GM04503 (cell line): ENCODE results near the gene NBPF1.
"Not testable (repeated sequence)": the region's sequence is repeated elsewhere in the genome, so short reads cannot be mapped to it uniquely, and the experiment has no call there.

Experiments
- DNase-seq: peaks from one replicate; pipeline ENCODE4 v3.0.0-alpha.2; 2012; ENCODE audit warnings: low read depth

Gene NBPF1

GRCh38 chr1:16621681-16622315 lies 8.4 kb upstream of the NBPF1 start:
- DNase-seq, result not testable (repeated sequence)

- DNase-seq, result no peak
These were observed 7.9 kb upstream of the NBPF1 start for GRCh38 chr1:16621300-16621658.

- not testable (repeated sequence) for DNase-seq
These were observed 6.6 kb upstream of the NBPF1 start for GRCh38 chr1:16619803-16620501.

GRCh38 chr1:16618719-16619118 lies 5.4 kb upstream of the NBPF1 start:
- DNase-seq, result no peak

GRCh38 chr1:16617778-16618580 lies 4.6 kb upstream of the NBPF1 start:
- no peak for DNase-seq

GRCh38 chr1:16617114-16617631 lies 3.8 kb upstream of the NBPF1 start:
- DNase-seq, result no peak

- DNase-seq, result no peak
These were observed 2.2 kb upstream of the NBPF1 start for GRCh38 chr1:16615253-16616252.

GRCh38 chr1:16614361-16615252 lies 1.2 kb upstream of the NBPF1 start:
- DNase-seq, result no peak

GRCh38 chr1:16612332-16613172 lies 812 bp downstream of the NBPF1 start:
- DNase-seq, result peak; percentile 91

GRCh38 chr1:16611981-16612331 lies 1.4 kb downstream of the NBPF1 start:
- not testable (repeated sequence) for DNase-seq

GRCh38 chr1:16611164-16611563 lies 2.2 kb downstream of the NBPF1 start:
- not testable (repeated sequence) for DNase-seq

- not testable (repeated sequence) for DNase-seq
These were observed 2.8 kb downstream of the NBPF1 start for GRCh38 chr1:16610553-16610952.

GRCh38 chr1:16609761-16610160 lies 3.6 kb downstream of the NBPF1 start:
- not testable (repeated sequence) for DNase-seq

GRCh38 chr1:16608838-16609560 lies 4.4 kb downstream of the NBPF1 start:
- DNase-seq, result no peak

GRCh38 chr1:16607853-16608815 lies 5.2 kb downstream of the NBPF1 start:
- DNase-seq, result not testable (repeated sequence)

- DNase-seq, result no peak
These were observed 5.9 kb downstream of the NBPF1 start for GRCh38 chr1:16607433-16607851.

GRCh38 chr1:16606666-16607432 lies 6.5 kb downstream of the NBPF1 start:
- DNase-seq, result not testable (repeated sequence)
